Transverse colon (tissue), 4 donors: ENCODE results near the gene LIFR. TPM values are rescaled to one million over a fixed set of nuclear protein-coding genes. Genes with fewer than 3 reads are reported as not detected.

Experiments
- DNase-seq: peaks from one replicate; pipeline ENCODE4 v3.0.0-alpha.2; 2019
- H3K27ac ChIP-seq, 4 donors: fragments of 200-600 bp; sonication (generic); 2 replicates each; pipeline ENCODE4 v1.5.1; 2016 to 2018; ENCODE audit warnings: inconsistent platforms in 4 of 4
- H3K27me3 ChIP-seq: fragments of 200-600 bp; sonication (generic); 2 replicates; pipeline ENCODE4 v1.5.1; 2017; ENCODE audit warnings: inconsistent platforms
- H3K36me3 ChIP-seq, 4 donors: fragments of 200-600 bp; sonication (generic); 2 replicates each; pipeline ENCODE4 v1.5.1; 2017 to 2019; ENCODE audit warnings: inconsistent platforms in 4 of 4
- H3K4me1 ChIP-seq, 4 donors: fragments of 200-600 bp; sonication (generic); 2 replicates each; pipeline ENCODE4 v1.5.1; 2017 to 2020; ENCODE audit warnings: inconsistent platforms in 4 of 4
- H3K4me3 ChIP-seq, 4 donors: fragments of 200-600 bp; sonication (generic); 1 replicate in 1 of 4; 2 replicates in 3 of 4; pipeline versions ENCODE4 v1.5.1 to v1.6.1; 2017 to 2019; ENCODE audit warnings: inconsistent platforms in 4 of 4
- H3K9me3 ChIP-seq, 2 donors: fragments of 200-600 bp; sonication (generic); 2 replicates each; pipeline ENCODE4 v1.5.1; 2017 to 2019; ENCODE audit warnings: inconsistent platforms in 2 of 2
- EP300 ChIP-seq: sonication (generic); formaldehyde crosslinking; IDR thresholded peaks from one replicate; pipeline ENCODE4 v1.6.1; 2017; ENCODE audit warnings: antibody characterized with exemption, low read depth
- POLR2A ChIP-seq: fragments of 450-650 bp; IDR thresholded peaks from one replicate; pipeline ENCODE4 v1.6.1; 2016; ENCODE audit warnings: antibody characterized with exemption, mild to moderate bottlenecking, moderate library complexity
- POLR2AphosphoS5 ChIP-seq, 3 donors: sonication (generic); formaldehyde crosslinking; IDR thresholded peaks; one replicate each; pipeline ENCODE4 v1.6.1; 2016; ENCODE audit warnings: antibody characterized with exemption in 3 of 3
- WGBS, 2 donors: methylation state at CpG; one replicate each; pipeline ENCODE4 v1.1.5; 2018; ENCODE audit warnings: low coverage in 1 of 2; 5-methylcytosine and 5-hydroxymethylcytosine counted together
- in situ Hi-C, 4 donors: fragments of 200-750 bp; cut with MboI; loops; one replicate each; pipeline versions ENCODE4 v1.15.0 to v1.15.1; 2017; ENCODE audit warnings: low sequenced_read_pairs in 3 of 4, low pct_ligation_motif_present in 1 of 4, low pct_unique_long_range_greater_than_20kb in 1 of 4
- intact Hi-C: fragments of 100-400 bp; cut with DNase I; formaldehyde crosslinking; loops from one replicate; pipeline ENCODE4 v1.15.1; 2023; ENCODE audit warnings: low total_unique reads
- total RNA-seq, 4 donors: library from RNA; depleted of rRNA; stranded (reverse); fragments of >200 nt; gene quantifications; one replicate each; pipeline ENCODE4 v1.1.0, GENCODE V29; 2016
- TF ChIP-seq, protein P1 (sequence below), 5 experiments: fragments of 200-600 bp in 3 of 5; fragments of 450-650 bp in 2 of 5; sonication (generic) in 3 of 5; IDR thresholded peaks; 1 replicate in 2 of 5; 2 replicates in 3 of 5; pipeline ENCODE4 v1.5.1; 2016 to 2017; ENCODE audit warnings: antibody characterized with exemption in 5 of 5, inconsistent platforms in 3 of 5, mild to moderate bottlenecking in 2 of 5, moderate library complexity in 1 of 5

LIFR gene
- total RNA-seq, 4 donors from 2014 or later, result 4.9 to 28.1 (median 12.8) TPM

DNA sequence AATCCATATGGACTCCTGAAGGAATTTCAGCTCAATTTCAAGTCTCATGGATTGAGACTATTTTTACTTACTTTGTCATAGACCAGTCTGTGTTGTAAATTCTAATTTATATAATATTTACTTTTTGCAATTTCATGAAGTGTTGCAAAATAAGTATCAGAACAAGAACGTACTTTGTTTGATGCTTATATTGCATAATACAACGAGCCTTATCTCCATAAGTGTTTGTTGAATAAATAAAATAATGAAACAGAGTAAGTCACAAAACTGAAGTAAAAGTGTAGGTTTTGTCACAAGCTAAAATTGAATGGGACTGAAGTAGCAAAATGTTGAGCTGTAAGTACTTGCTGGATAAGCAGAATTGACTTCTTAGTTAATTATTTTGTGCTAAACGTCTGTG, 3.0 kb upstream of the LIFR start:
- Histone ChIP-seq H3K4me1 (peaks cover 0 to 13% (median 0%) of the 10 kb centered on the region in 4 donors), H3K27me3 (peaks cover 47% of the 10 kb centered on the region), H3K9me3 (no peaks in the 10 kb centered on the region), H3K4me3 (no peak overlapping the region), H3K36me3 (no peaks in the 10 kb centered on the region), H3K27ac (no peak overlapping the region)
- intact Hi-C loops (no loop called here), in situ Hi-C loops (loop anchor here in 1 of 4 donors (25.0 kb wide), 1 partner anchor 253 kb away; no protein-coding TSS in a partner anchor)
- no peak for DNase-seq
- WGBS, 2 donors, result 38 to 47% methylated on average over 3 of the region's 3 CpGs
- TF ChIP-seq, protein P1, sequence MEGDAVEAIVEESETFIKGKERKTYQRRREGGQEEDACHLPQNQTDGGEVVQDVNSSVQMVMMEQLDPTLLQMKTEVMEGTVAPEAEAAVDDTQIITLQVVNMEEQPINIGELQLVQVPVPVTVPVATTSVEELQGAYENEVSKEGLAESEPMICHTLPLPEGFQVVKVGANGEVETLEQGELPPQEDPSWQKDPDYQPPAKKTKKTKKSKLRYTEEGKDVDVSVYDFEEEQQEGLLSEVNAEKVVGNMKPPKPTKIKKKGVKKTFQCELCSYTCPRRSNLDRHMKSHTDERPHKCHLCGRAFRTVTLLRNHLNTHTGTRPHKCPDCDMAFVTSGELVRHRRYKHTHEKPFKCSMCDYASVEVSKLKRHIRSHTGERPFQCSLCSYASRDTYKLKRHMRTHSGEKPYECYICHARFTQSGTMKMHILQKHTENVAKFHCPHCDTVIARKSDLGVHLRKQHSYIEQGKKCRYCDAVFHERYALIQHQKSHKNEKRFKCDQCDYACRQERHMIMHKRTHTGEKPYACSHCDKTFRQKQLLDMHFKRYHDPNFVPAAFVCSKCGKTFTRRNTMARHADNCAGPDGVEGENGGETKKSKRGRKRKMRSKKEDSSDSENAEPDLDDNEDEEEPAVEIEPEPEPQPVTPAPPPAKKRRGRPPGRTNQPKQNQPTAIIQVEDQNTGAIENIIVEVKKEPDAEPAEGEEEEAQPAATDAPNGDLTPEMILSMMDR (IDR thresholded peaks at IDR 0.05), result no peak
- no peak for TF ChIP-seq POLR2AphosphoS5 (IDR thresholded peaks at IDR 0.05)
- TF ChIP-seq POLR2A, result no peak
- TF ChIP-seq EP300, result no peak

DNA sequence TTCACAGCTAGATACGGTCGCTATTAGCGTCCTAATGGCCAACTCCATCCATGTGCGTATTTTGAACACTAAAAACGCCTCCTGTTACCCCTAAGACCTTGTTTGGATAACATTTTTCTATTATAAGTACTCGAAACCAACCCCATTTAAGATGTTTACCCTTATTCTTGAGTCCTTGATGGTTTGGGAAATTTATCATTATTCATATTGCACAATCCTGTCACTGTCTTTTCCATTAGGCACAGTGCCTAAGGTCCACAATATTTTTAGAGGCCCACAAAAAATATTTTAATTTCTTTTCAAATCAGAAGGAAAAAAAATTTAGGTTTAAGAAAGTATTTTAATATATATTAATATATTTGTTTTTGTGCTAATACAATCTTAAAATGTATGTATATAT, 1.3 kb upstream of the LIFR start:
- 60 to 66% methylated on average over 6 of the region's 6 CpGs for WGBS, 2 donors
- in situ Hi-C loops, result loop anchor here in 1 of 4 donors (25.0 kb wide), 1 partner anchor 255 kb away; no protein-coding TSS in a partner anchor
- H3K4me1 ChIP-seq, result peaks cover 0 to 13% (median 0%) of the 10 kb centered on the region in 4 donors
- intact Hi-C loops, result no loop called here
- peaks cover 58% of the 10 kb centered on the region for H3K27me3 ChIP-seq
- no peaks in the 10 kb centered on the region for H3K9me3 ChIP-seq
- no peak for DNase-seq
- H3K36me3 ChIP-seq, result no peaks in the 10 kb centered on the region
- H3K27ac ChIP-seq, result peak overlapping the region; percentile 83 to 97 (median 92)
- TF ChIP-seq POLR2A, result no peak
- TF ChIP-seq EP300, result no peak
- TF ChIP-seq POLR2AphosphoS5 (IDR thresholded peaks at IDR 0.05), result no peak
- TF ChIP-seq, protein P1 (IDR thresholded peaks at IDR 0.05), result no peak
- H3K4me3 ChIP-seq, result peak overlapping the region in 2 of 4 donors; percentile 63 to 76

DNA sequence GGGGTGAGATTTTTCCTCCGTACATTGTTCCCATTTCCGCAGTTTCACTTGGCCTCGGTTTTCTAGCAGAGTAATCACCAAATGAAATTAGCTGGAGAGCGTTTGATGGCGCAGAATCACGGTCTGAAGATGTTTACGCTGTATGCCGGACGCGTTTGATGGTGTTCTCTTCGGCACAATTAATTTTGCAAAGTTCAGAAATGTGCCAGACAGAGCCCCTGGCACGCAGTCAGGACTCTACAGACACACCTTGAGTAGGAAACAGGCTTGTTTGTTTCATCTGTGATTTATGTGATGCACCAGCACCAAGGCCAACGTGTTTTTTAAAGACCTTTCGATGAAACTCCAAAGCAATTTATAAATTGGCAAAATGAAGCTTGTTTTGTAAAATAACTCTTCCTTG, 863 bp upstream of the LIFR start:
- no peaks in the 10 kb centered on the region for H3K9me3 ChIP-seq
- WGBS, 2 donors, result 11 to 17% methylated on average over 11 to 14 of the region's 14 CpGs
- peak overlapping the region; percentile 83 to 97 (median 92) for H3K27ac ChIP-seq
- no peak for TF ChIP-seq POLR2A
- TF ChIP-seq, protein P1 (IDR thresholded peaks at IDR 0.05), result no peak
- no peak for TF ChIP-seq EP300
- no peaks in the 10 kb centered on the region for H3K36me3 ChIP-seq
- no peak for DNase-seq
- H3K4me1 ChIP-seq, result peaks cover 0 to 13% (median 0%) of the 10 kb centered on the region in 4 donors
- peaks cover 58% of the 10 kb centered on the region for H3K27me3 ChIP-seq
- H3K4me3 ChIP-seq, result peak overlapping the region; percentile 52 to 76 (median 66)
- in situ Hi-C loops, result loop anchor here in 1 of 4 donors (25.0 kb wide), 1 partner anchor 255 kb away; no protein-coding TSS in a partner anchor
- intact Hi-C loops, result no loop called here

DNA sequence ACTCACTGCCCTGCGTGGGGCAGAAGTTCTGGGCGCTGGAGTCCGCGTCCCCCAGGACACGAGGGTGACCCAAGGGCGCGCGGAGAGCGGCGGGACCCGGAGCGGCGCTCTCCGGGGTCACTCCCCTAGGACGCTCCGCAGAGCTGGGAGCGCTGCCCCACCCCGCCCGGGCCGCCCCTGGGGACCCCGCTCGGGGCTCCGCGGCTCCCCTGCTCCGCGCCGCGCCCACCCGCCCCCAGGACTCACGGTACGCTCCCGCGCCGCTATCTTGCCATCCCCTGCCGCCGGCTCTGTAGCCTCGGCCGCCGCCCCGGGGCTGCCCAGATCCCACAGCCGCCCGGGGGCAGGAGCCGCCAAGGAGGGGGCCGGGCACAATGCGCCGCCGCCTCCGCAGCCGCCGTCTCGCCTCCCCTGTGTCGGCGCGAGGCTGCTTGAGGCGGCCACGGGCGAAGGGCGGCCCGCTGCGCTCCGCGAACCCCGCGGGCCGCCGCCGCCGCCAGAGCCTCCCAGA, 303 bp downstream of the LIFR start:
- intact Hi-C loops, result no loop called here
- peak overlapping the region; percentile 83 to 93 (median 89) for H3K27ac ChIP-seq
- in situ Hi-C loops, result loop anchor here in 1 of 4 donors (25.0 kb wide), 1 partner anchor 256 kb away; no protein-coding TSS in a partner anchor

More for the DNA sequence above, 303 bp downstream of the LIFR start:
- H3K27me3 ChIP-seq, result peaks cover 58% of the 10 kb centered on the region
- H3K9me3 ChIP-seq, result no peaks in the 10 kb centered on the region
- TF ChIP-seq POLR2A, result no peak
- no peak for TF ChIP-seq POLR2AphosphoS5 (IDR thresholded peaks at IDR 0.05)
- TF ChIP-seq, protein P1 (IDR thresholded peaks at IDR 0.05), result no peak
- no peak for TF ChIP-seq EP300
- peaks cover 0 to 13% (median 0%) of the 10 kb centered on the region in 4 donors for H3K4me1 ChIP-seq
- 4% methylated on average over 33 of the region's 68 CpGs; no CpG with 5 or more reads in 1 of the 2 donors for WGBS, 2 donors
- DNase-seq, result no peak
- peak overlapping the region; percentile 63 to 77 (median 72) for H3K4me3 ChIP-seq
- no peaks in the 10 kb centered on the region for H3K36me3 ChIP-seq
